NCI-H69 (cell line): ENCODE results near the gene MYBPC3.
A peak's percentile ranks its signal among the peaks of the same experiment; 100 is the strongest.
"Not testable (repeated sequence)": the region's sequence is repeated elsewhere in the genome, so short reads cannot be mapped to it uniquely, and the experiment has no call there.

Experiments used
- DNase-seq: peaks from one replicate; lab custom pipeline; 2025; lab: John Stamatoyannopoulos, UW

The MYBPC3 gene

GRCh38 chr11:47338396-47339241 lies 13.9 kb downstream of the MYBPC3 start:
- no peak for DNase-seq

GRCh38 chr11:47337229-47337924 lies 15.1 kb downstream of the MYBPC3 start:
- DNase-seq = peak; percentile 34

- no peak for DNase-seq
Observed at GRCh38 chr11:47336595-47336994, 15.9 kb downstream of the MYBPC3 start.

GRCh38 chr11:47335733-47336132 lies 16.8 kb downstream of the MYBPC3 start:
- no peak for DNase-seq

GRCh38 chr11:47334699-47335411 lies 17.6 kb downstream of the MYBPC3 start:
- DNase-seq = not testable (repeated sequence)

GRCh38 chr11:47333886-47334443 lies 18.5 kb downstream of the MYBPC3 start:
- DNase-seq = no peak

GRCh38 chr11:47333526-47333845 lies 19.0 kb downstream of the MYBPC3 start:
- DNase-seq = no peak

GRCh38 chr11:47332791-47333525 lies 19.5 kb downstream of the MYBPC3 start:
- DNase-seq = no peak

- DNase-seq = no peak
Observed at GRCh38 chr11:47332303-47332711, 20.2 kb downstream of the MYBPC3 start.

GRCh38 chr11:47331454-47332302 lies 20.8 kb downstream of the MYBPC3 start:
- no peak for DNase-seq

GRCh38 chr11:47329987-47330931 lies 22.2 kb downstream of the MYBPC3 start:
- peak; percentile 27 for DNase-seq

GRCh38 chr11:47329431-47329986 lies 23.0 kb downstream of the MYBPC3 start:
- no peak for DNase-seq

GRCh38 chr11:47328449-47329390 lies 23.8 kb downstream of the MYBPC3 start:
- DNase-seq = no peak

- DNase-seq = no peak
Observed at GRCh38 chr11:47327949-47328348, 24.6 kb downstream of the MYBPC3 start.

GRCh38 chr11:47327025-47327424 lies 25.5 kb downstream of the MYBPC3 start:
- DNase-seq = peak; percentile 37

- no peak for DNase-seq
Observed at GRCh38 chr11:47326198-47326597, 26.3 kb downstream of the MYBPC3 start.

- no peak for DNase-seq
Observed at GRCh38 chr11:47325271-47326041, 27.0 kb downstream of the MYBPC3 start.
